SJSA1 (cell line): ENCODE results near the gene KRT27. TPM values are rescaled to one million over a fixed set of nuclear protein-coding genes. Genes with fewer than 3 reads are reported as not detected.

Source experiments
- DNase-seq, 2 experiments: peaks; one replicate each; pipeline ENCODE4 v3.0.0-alpha.2; 2015 to 2020; ENCODE audit warnings: low spot score in 2 of 2, low read depth in 1 of 2
- H3K27ac ChIP-seq: fragments of 250-450 bp; sonication (Bioruptor Pico); 2 replicates; pipeline ENCODE4 v1.5.1; 2020; ENCODE audit warnings: mild to moderate bottlenecking, moderate library complexity
- H3K27me3 ChIP-seq: fragments of 250-450 bp; sonication (Bioruptor Pico); replicated peaks from 2 replicates; pipeline ENCODE4 v1.5.1; 2020; ENCODE audit warnings: mild to moderate bottlenecking, moderate library complexity
- H3K36me3 ChIP-seq: fragments of 250-450 bp; sonication (Bioruptor Pico); 2 replicates; pipeline ENCODE4 v1.5.1; 2020; ENCODE audit warnings: mild to moderate bottlenecking
- H3K4me1 ChIP-seq: fragments of 250-450 bp; sonication (Bioruptor Pico); replicated peaks from 2 replicates; pipeline ENCODE4 v1.6.1; 2021; ENCODE audit warnings: mild to moderate bottlenecking
- H3K4me3 ChIP-seq: fragments of 250-450 bp; sonication (Bioruptor Pico); 2 replicates; pipeline ENCODE4 v1.5.1; 2020; ENCODE audit warnings: mild to moderate bottlenecking
- H3K9me3 ChIP-seq: fragments of 250-450 bp; sonication (Bioruptor Pico); replicated peaks from 2 replicates; pipeline ENCODE4 v1.5.1; 2020; ENCODE audit warnings: mild to moderate bottlenecking
- total RNA-seq: library from RNA; depleted of rRNA; stranded (reverse); fragments of >200 nt; shearing (Covaris generic); gene quantifications from 2 replicates; pipeline ENCODE4 v1.2.3, GENCODE V29; 2014; rRNA removed

Gene KRT27, protein sequence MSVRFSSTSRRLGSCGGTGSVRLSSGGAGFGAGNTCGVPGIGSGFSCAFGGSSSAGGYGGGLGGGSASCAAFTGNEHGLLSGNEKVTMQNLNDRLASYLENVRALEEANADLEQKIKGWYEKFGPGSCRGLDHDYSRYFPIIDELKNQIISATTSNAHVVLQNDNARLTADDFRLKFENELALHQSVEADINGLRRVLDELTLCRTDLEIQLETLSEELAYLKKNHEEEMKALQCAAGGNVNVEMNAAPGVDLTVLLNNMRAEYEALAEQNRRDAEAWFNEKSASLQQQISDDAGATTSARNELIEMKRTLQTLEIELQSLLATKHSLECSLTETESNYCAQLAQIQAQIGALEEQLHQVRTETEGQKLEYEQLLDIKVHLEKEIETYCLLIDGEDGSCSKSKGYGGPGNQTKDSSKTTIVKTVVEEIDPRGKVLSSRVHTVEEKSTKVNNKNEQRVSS
- total RNA-seq: not detected in 2 replicates

DNA sequence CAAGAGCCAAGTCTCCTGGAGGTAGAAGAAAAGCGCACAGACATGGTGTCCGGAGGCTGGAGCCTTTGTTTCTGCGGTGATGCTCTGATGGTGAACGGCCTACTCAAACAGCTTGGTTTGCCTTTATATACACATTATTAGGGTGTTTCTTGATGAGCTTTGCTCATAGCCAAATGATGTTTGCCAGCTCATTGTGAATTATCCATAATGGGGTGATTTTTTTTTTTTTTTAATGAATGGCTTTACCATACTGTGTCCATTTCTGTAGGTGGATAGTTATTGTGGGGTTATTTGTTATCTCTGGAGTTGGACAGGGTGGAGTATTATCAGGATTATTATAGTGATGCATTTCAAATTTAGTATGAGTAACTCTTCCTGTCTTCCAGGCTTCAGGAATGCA is at the start of gene KRT27:
Gene KRT27 (minus strand): TSS at position 101 of the 400 bp plus-strand sequence. CDS start 57 bp downstream, at position 44.
- Histone ChIP-seq H3K4me1 (no peaks in the 10 kb centered on the region), H3K27me3 (peaks cover 6% of the 10 kb centered on the region; the same call in 1 of the 2 replicates)

DNA sequence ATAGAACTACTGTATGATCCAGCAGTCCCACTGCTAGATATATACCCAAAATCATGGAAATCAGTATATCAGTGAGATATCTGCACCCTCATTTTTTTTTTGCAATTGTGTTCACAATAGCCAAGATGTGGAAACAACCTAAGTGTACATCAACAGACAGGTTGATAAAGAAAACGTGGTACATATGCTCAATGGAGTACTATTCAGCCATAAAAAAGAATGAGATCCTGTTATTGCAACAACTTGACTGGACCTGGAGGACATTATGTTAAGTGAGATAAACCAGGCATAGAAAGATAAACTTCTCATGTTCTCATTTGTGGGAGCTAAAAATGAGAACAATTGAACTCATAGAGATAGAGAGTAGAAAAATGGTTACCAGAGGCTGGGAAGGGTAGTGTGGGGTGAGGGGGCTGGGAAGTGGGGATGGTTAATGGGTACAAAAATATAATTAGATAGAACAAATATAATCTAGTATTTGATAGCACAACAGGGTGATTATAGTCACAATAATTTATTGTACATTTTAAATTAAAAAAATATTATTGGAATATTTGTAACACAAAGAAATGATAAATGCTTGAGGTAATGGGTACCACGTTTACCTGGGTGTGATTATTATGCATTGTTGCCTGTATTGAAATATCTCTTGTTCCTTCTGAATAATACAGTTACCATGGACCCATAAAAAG is 47.9 kb upstream of the KRT27 start:
- H3K4me1 ChIP-seq: peaks cover 14% of the 10 kb centered on the region
- H3K36me3 ChIP-seq: no peaks in the 10 kb centered on the region
- DNase-seq: no peak
- H3K4me3 ChIP-seq: no peak overlapping the region
- H3K27ac ChIP-seq: no peak overlapping the region
- H3K27me3 ChIP-seq: no peaks in the 10 kb centered on the region
- no peaks in the 10 kb centered on the region for H3K9me3 ChIP-seq

More for the DNA sequence above, at the start of gene KRT27:
- Histone ChIP-seq H3K4me3 (no peak within 1 kb of the TSS), H3K27ac (no peak within 1 kb of the TSS), H3K36me3 (no peaks in the 10 kb centered on the region), H3K9me3 (no peaks in the 10 kb centered on the region)
- DNase-seq: no peak

DNA sequence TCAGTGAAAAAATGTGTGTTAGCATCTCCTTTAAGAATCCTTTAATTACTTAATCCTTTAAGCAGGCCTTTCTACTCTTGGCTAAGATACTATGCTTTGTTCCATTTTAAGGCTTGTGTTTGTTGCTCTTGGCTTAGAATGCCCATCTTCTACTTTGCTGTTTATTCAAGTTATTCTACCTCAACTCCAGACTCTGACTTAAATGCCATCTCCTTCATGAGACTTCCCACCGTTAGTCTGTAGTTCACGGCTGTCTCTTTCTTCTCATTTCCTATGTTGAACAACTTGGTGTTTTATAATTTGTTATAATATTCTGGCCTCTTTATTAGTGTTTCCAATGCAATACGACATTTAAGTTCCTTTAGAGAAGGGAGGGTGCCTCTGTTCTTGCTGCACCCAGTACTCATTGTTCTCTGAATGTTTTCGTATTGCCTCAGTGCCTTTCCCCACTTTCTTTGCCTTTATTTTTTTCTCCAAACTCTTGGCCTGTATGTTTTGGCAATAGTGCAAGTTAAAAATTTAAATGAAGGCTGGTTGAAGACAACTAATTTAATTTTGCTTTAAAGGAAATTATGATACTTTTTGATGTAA is 46.2 kb upstream of the KRT27 start:
- DNase-seq: no peak
- Histone ChIP-seq H3K4me3 (no peak overlapping the region), H3K36me3 (no peaks in the 10 kb centered on the region)

DNA sequence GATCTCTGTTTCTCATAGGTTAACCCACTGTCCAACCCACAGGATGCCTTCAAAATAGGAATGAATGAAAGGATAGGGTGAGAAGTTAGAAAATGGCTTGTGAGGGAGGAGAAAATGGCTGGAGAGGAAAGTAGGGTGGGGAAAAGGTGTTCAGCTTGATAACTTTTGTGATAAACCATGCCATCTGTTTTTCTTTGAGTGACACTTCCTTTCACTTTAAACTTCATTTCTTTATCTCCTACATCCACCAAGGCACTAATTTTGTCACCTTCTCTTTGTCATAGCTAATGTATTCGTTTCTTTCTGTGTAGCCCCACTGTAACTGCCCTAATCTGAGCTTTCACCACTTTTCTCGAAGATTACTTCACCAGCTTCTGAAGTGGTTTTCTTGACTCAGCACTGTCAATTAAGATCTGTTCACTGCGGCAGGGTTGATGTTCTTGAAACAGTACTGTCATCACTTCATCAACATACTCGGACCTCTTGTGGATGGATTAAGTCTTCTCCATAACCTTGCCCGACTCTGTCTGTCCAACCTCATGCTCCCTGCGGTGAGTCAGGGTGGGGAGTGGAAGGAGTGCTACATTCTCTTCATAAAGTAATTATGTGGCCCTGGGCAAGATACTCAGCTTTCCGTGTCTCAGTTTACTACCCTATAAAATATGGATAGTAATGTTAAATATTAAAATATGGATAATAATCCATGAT is 45.5 kb upstream of the KRT27 start:
- no peaks in the 10 kb centered on the region for H3K27me3 ChIP-seq
- H3K9me3 ChIP-seq: no peaks in the 10 kb centered on the region
- 0 out of 2 replicates have a peak overlapping the region, but pooled peaks have one; percentile 5 for H3K27ac ChIP-seq
- peak; percentile 47 to 52 for DNase-seq
- H3K4me1 ChIP-seq: peaks cover 14% of the 10 kb centered on the region
- no peak overlapping the region for H3K4me3 ChIP-seq
- H3K36me3 ChIP-seq: no peaks in the 10 kb centered on the region

More for the DNA sequence above, 46.2 kb upstream of the KRT27 start:
- Histone ChIP-seq H3K9me3 (no peaks in the 10 kb centered on the region), H3K27me3 (no peaks in the 10 kb centered on the region), H3K27ac (peak overlapping the region; percentile 5; the same call in 1 of the 2 replicates), H3K4me1 (peaks cover 14% of the 10 kb centered on the region)

DNA sequence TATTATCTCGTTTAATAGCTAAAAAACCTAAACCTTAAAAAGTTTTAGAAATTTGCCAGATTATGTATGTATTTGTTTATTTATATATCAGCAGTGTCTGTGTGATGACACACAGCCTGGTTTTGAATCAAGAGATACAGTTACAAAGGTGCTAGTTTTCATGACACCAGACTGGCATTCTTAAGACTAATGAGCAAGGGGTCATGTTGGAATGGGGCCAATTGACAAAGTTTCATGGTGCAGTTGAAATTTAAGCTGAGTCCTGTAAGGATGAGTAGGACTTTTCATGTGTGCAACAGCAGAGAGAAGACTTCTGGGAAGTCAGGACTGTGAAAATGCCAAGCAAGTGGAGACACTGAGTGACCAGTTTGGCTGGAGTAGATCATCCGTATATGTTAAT is 43.2 kb upstream of the KRT27 start:
- Histone ChIP-seq H3K9me3 (no peaks in the 10 kb centered on the region), H3K36me3 (no peaks in the 10 kb centered on the region), H3K27ac (no peak overlapping the region), H3K27me3 (no peaks in the 10 kb centered on the region), H3K4me3 (no peak overlapping the region), H3K4me1 (peaks cover 33% of the 10 kb centered on the region)
- no peak for DNase-seq

DNA sequence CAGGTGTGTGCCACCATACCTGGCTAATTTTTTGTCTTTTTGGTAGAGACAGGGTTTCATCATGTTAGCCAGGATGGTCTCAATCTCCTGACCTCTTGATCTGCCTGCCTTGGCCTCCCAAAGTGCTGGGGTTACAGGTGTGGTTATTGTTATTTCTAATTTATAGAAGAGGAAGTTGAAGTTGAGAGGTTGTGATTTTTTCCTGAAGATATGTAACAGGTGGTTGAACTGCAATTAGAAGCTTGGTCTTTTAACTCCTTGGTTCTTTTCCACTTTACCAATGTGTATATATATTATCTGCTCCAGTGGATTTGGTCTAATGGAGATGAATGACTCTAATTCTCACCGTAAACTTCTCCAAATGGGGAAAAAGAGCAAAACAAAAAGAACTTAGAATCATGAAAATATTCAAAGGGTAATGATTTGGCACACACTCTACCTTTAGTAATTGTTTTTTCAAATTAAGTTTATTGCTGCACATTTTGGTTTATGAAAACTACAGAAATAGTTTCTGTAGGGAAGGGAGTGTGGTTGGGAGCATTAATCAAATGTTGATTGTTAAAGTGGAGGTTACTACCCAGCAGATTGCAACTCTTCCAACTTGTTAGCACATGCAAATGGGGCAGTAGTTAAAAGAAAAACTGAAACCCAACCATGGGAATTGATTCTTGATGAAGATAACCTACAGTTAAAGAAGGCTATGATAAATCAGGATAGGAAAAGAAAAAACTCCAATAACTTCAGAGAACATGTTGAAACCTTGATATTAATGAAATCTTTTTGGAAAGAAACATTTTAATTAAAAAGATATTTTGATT is 41.9 kb upstream of the KRT27 start:
- H3K4me3 ChIP-seq: no peak overlapping the region
- peaks cover 47% of the 10 kb centered on the region for H3K4me1 ChIP-seq
- H3K27ac ChIP-seq: no peak overlapping the region
- no peak for DNase-seq
- no peaks in the 10 kb centered on the region for H3K9me3 ChIP-seq
- H3K27me3 ChIP-seq: no peaks in the 10 kb centered on the region
- H3K36me3 ChIP-seq: no peaks in the 10 kb centered on the region

DNA sequence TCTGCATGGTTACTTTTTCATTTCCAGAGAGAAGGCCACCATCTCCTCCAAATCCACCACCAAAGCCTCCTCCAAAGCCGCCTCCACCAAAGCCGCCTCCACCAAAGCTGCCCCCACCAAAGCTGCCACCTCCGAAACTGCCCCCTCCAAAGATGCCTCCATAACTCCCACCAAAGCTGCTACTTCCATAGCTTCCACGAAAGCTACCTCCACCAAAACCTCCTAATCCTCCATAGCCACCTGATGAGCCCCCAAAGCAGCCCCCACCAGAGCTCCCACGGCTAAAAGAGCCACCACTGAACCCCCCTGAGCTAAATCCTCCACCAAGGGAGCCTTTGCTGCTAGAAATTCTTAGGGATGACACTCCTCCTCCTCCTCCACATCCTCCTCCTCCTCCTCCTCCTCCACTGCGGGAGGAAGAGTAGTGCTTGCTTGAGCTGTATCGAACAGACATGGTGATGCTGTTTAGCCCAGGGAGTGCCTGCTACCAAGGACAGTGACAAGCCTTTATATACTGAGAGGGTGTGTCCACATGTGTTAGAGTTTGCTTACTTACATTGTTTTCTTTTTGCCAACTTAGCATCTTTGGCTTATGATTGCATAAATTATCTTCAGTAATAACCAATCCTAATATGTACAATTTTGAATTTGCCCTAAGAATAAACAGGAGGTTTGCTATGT is 39.9 kb upstream of the KRT27 start, which contains the start of gene KRT10:
Gene KRT10 (minus strand): TSS at position 483 of the 681 bp plus-strand sequence. CDS start 29 bp downstream, at position 454.
- Histone ChIP-seq H3K36me3 (peaks cover 10% of the 10 kb centered on the region), H3K4me3 (no peak within 1 kb of the TSS), H3K27ac (no peak within 1 kb of the TSS), H3K9me3 (no peaks in the 10 kb centered on the region), H3K27me3 (no peaks in the 10 kb centered on the region), H3K4me1 (peaks cover 34% of the 10 kb centered on the region)
- DNase-seq: no peak

DNA sequence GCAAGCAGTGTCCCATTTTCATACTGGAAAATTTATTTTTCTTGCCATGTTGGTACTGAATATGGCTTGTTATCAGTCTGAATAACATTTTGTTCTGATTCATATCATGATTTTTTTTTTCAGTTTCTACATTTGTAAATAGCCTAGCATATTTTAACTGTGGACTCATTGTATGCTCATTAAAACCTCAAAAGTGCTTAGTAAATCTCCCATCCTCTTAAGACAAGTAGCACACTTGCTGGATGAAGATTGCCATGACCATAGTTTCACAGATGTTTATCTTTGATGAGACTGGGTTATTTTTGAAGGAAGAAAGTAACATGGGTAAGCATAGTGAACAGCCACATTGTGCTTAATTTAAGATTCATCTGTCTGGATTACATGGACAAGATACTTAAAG is 39.2 kb upstream of the KRT27 start:
- H3K9me3 ChIP-seq: no peaks in the 10 kb centered on the region
- H3K4me1 ChIP-seq: peaks cover 34% of the 10 kb centered on the region
- peaks cover 17% of the 10 kb centered on the region for H3K36me3 ChIP-seq
- no peaks in the 10 kb centered on the region for H3K27me3 ChIP-seq
- no peak overlapping the region for H3K27ac ChIP-seq
- peak in 1 of 2 experiments; percentile 28 for DNase-seq
- no peak overlapping the region for H3K4me3 ChIP-seq

DNA sequence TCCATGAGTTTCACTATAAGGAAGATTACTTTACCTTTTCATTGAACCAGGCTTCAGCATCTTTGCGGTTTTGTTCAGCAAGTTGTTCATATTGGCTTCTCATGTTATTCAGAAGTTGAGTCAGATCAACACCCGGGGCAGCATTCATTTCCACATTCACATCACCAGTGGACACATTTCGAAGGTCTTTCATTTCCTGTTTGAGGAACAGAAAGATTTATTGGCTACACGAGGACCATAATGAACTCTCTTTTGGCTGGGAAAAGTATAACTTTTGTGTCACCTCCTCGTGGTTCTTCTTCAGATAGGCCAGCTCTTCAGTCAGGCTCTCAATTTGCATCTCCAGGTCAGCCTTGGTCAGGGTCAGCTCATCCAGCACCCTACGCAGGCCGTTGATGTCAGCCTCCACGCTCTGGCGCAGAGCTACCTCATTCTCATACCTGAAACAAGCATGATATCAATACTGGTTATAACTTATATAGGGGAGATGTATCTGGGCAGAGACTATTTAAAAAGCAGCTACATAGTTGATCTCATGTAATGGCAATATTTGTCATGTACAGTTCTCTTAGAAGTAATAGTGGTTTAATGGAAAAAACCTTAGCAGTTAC is 38.0 kb upstream of the KRT27 start:
- no peak for DNase-seq
- Histone ChIP-seq H3K4me3 (no peak overlapping the region), H3K9me3 (no peaks in the 10 kb centered on the region), H3K27me3 (no peaks in the 10 kb centered on the region), H3K36me3 (peaks cover 18% of the 10 kb centered on the region), H3K4me1 (peaks cover 34% of the 10 kb centered on the region), H3K27ac (no peak overlapping the region)

DNA sequence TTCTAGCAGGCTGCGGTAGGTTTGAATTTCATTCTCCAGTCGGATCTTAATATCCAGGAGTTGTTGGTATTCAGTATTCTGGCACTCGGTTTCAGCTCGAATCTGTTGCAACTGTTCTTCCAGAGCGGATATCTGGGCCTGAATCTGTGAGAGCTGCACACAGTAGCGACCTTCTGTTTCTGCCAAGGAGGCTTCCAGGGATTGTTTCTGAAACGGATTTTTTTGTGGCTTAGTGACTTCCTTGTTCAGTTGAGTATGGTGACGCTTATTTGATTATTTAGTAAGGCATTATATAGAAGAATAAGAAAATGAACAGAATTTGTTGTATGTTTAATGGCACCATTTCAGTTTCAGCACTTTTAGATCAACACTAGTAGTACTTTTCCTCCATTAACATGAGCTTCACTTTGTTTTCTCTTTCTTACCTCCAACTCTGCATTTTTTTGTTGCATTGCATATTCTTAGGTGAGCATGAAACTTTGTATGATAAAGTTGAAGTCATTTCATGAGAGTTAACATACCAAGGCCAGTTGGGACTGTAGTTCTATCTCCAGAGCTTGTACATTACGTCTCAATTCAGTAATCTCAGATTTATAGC is 37.3 kb upstream of the KRT27 start:
- H3K27ac ChIP-seq: peak overlapping the region; percentile 85
- H3K36me3 ChIP-seq: peaks cover 18% of the 10 kb centered on the region
- H3K9me3 ChIP-seq: no peaks in the 10 kb centered on the region
- H3K4me1 ChIP-seq: peaks cover 34% of the 10 kb centered on the region
- no peak for DNase-seq
- H3K27me3 ChIP-seq: no peaks in the 10 kb centered on the region
- H3K4me3 ChIP-seq: peak overlapping the region; percentile 78

DNA sequence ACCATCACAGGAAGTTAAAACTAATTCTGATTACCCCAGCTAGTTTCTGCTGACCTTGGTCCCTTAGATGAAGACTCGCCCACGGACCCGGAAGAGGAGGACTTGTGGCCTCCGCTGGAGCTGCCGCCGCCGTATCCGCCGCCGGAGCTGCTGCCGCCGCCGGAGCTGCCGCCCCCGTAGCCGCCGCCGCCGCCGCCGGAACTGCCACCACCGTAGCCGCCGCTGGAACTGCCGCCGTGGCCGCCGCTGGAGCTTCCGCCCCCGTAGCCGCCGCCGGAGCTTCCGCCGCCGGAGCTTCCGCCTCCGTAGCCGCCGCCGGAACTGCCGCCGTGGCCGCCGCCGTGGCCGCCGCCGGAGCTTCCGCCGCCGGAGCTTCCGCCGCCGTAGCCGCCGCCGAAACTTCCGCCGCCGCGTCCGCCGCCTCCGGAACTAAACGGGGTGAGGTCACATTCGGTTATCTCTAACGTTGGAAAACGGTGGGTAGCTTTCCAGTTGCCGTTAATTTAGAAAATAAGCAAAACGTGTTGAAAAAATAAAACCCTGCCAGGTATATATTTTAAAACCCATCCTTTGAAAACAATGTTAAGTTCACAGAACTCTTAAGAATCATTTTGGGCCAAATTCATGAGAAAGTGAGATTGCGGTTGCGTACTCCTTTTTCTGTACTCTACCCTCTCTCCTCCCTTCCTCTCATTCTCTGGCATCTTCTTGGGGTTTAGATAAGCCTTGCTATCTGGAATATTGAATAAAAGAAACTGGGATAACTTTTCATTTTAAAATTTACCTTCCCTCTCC is 36.6 kb upstream of the KRT27 start:
- H3K36me3 ChIP-seq: peaks cover 18% of the 10 kb centered on the region
- no peaks in the 10 kb centered on the region for H3K9me3 ChIP-seq
- H3K4me1 ChIP-seq: peaks cover 38% of the 10 kb centered on the region
- no peaks in the 10 kb centered on the region for H3K27me3 ChIP-seq
- peak overlapping the region; percentile 85 for H3K27ac ChIP-seq
- H3K4me3 ChIP-seq: peak overlapping the region; percentile 78
- peak; percentile 76 to 82 for DNase-seq
